Stimulated activated CD8-positive, alpha-beta memory T cell treated with anti-CD3 and anti-CD28 coated beads, Interleukin-7, amount 100 ng/mL, for 24 hours (primary cell): ENCODE results near the gene IMP4.
"Not testable (repeated sequence)": the region's sequence is repeated elsewhere in the genome, so short reads cannot be mapped to it uniquely, and the experiment has no call there.

Source experiments
- DNase-seq: peaks from one replicate; pipeline ENCODE4 v3.0.0-alpha.2; 2020; ENCODE audit warnings: low read depth

The IMP4 gene

GRCh38 chr2:130342533-130343275 is at the start of gene IMP4:
Gene IMP4, plus strand, starts transcription at chr2:130342897. Its CDS starts 36 bp downstream, at chr2:130342933.
- DNase-seq, result peak; percentile 90

GRCh38 chr2:130300258-130300969 is 42.3 kb upstream of the IMP4 start:
- no peak for DNase-seq

DNA sequence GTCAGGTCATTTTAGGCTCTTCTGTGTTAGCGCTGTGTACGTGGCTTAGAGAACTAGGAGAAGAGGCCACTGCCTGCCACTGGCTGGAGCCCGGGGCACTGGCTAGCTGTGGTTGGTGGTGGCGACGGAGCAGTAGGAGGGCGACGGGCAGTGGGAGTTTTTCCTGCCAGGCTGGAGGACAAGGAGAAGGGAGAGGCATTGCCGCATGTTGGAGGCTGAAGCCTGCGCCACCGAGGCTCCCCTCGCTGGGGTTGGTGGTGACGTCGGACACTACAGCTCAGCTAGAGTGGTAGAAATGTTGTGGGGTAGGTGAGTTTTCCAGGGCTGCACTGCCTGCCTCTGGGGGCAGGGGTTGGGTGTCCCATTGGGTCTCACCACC is 41.7 kb upstream of the IMP4 start:
- no peak for DNase-seq

DNA sequence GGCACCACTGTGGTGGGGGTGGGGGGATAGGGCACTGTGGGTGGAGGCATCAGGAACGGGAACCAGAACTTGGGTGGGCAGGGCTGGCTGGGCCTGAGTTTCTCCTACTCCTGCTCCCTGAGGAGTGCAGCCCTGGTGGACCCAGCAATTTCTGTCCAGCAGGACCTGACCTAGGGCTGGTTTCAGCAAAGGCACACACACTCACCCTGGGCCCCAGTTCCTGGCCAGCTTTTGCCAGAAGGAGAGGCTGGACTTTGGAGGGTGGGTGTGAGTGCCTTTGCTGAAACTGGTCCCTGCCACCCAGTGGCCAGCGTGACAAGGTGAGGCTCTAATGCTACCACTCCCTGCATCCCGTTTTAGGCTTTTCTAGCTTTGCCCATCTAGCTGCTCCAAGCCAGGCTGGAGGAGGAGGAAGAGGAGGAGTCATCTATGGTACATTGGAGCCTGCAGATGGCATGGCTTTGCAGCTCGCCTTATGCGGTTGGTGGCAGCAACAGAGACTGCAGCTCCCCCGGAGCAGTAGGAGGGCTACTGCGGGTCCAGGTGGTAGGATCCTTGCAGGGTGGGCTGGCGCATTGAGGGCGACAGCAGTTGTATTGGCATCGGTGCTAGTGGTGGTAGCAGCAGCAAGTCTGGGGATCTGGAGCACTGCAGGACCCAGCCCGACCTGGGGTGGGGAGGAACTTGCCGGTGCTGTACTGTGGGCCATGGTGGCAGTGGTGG is 40.4 kb upstream of the IMP4 start:
- DNase-seq, result no peak

DNA sequence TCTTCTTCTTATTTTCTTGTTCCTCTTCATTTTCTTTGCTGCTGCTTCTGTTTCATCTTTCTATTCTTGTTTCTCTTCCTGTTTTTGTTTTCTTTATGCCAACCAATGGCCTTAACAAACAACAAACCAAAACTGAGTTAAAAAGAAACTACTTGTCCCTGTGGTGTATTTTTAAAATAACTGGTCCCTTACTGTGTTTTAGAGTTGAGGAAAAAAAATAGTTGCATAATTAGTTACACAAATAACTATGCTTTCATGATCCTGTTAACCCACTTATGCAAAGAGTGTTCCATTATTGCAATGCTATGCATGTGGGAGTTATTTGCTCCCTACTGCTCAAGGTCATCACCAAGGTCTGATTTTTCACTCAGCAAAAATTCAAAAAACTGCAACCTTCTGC is 39.5 kb upstream of the IMP4 start:
- DNase-seq, result no peak

GRCh38 chr2:130304726-130305125 is 38.0 kb upstream of the IMP4 start:
- no peak for DNase-seq

DNA sequence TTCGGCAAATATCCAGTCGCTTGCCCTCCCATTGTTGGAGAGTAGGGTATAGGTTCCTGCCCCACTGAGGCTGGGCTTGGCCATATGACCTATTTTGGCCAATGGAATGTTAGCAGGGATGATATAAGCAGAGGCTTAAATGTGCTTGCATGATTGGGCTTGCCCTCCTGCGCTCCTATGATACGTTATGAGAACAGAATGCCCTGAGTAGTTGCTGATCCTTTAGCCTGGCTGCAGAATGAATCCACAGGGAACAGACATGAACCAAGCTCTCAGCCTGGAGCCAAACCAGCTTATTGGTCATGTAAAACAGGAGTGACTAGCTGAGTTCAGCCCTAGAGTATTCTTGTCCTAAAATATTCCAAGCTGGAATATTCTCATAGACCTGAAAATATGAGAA is 34.8 kb upstream of the IMP4 start:
- DNase-seq, result no peak

DNA sequence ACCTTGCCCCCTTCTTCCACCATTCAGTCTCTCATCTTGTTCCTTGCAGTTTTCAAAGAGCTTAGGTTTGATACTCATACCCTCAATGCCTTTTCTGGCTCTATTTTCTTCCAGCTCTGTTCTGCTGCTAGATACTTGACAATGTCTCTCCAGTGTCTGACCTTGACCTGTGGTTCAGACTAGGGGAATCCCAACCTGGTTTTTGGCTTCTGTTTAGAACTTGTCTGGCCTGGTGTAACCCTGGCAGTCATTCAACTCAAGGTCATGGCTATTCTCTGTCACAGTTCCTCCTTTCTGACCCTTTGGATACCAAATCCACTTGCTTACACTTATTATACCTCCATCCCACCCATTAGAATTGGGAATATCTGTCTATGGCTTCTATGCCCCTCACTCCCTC is 31.8 kb upstream of the IMP4 start:
- no peak for DNase-seq

- DNase-seq, result no peak
Measured at GRCh38 chr2:130313812-130314334, 28.8 kb upstream of the IMP4 start.

DNA sequence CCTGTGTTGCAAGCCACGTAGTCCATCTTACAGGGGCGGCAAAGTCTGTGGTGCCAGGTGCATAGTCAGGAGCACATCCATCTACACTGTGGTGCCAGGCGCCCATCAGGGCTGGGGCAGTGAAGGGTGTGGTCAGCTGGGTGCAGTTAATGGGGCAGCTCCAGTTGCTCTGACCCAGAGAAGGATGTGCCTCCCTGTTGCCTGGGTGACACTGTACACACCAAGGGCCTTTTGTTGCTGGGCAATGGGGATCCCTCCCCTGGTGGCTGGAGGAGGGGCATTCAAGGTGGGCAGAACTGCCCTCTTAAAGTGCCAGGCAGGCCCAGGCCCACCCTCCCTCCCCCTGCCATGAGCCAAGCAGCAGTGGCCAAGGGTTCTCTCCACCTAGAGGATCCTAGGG is 28.3 kb upstream of the IMP4 start:
- no peak for DNase-seq

GRCh38 chr2:130316596-130316995 is 26.1 kb upstream of the IMP4 start:
- DNase-seq, result no peak

DNA sequence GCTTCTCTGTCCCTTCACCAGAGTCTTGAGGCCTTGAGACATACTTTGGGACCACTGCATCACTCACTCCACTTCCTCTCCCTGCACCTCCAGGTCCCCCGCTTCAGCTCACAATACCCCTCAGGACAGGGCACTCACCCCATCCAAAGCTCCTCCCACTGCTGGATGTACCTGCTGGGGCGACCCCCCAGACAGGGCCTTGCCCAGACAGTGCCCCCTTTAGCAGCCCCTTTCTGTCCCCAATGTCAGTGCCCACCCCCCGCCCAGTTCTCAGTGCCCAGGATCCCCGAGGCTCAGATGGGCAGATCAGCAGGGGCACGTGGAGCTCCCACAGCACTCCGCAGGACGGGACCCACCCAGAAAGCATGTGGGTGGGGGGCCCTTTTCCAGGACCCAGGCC is 23.8 kb upstream of the IMP4 start:
- DNase-seq, result no peak

DNA sequence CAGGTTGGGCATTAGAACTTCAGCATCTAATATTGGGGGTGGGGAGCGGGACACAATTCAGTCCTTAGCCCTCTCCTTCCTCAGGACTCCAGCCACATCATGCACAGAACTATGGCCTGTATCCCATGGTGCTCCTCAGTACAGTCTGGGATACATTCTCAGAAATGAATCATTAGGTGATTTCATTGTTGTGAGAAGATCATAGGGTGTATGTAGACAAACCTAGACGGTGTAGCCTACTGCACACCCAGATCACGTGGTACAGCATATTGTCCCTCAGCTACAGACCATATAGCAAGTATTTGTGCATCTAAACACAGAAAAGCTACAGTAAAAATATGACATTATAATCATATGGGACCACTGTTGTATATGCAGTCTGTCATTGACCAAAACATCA is 23.2 kb upstream of the IMP4 start:
- no peak for DNase-seq

DNA sequence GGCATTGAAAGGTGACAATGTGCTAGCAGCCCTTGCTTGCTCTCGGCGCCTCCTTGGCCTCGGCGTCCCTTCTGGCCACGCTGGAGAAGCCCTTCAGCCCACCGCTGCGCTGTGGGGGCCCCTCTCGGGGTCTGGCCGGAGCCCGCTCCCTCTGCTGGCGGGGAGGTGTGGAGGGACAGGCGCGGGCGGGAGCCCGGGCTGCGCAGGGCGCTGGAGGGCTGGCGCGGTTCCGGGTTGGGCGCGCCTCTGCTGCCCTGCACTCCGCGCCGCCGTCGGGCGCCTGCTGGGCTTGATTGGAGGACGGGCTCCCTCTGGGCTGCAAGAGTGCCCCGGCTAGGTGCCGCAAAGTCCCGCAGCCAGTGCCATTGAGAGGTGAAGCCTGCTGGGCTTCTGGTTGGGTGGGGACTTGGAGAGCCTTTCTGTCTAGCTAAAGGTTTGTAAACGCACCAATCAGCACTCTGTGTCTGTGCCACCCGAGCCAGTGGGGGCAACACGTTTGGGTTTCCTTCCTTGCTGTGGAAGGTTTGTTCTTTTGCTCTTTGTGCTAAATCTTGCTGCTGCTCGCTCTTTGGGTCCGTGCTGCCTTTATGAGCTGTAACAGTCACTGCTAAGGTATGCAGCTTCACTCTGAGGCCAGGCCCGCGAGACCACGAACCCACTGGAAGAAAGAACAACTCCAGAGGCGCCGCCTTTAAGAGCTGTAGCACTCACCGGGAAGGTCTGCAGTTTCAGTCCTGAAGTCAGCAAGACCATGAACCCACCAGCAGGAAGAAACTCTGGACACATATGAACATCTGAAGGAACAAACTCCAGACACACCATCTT is 14.8 kb upstream of the IMP4 start:
- DNase-seq, result no peak

GRCh38 chr2:130328710-130329109 is 14.0 kb upstream of the IMP4 start:
- no peak for DNase-seq

DNA sequence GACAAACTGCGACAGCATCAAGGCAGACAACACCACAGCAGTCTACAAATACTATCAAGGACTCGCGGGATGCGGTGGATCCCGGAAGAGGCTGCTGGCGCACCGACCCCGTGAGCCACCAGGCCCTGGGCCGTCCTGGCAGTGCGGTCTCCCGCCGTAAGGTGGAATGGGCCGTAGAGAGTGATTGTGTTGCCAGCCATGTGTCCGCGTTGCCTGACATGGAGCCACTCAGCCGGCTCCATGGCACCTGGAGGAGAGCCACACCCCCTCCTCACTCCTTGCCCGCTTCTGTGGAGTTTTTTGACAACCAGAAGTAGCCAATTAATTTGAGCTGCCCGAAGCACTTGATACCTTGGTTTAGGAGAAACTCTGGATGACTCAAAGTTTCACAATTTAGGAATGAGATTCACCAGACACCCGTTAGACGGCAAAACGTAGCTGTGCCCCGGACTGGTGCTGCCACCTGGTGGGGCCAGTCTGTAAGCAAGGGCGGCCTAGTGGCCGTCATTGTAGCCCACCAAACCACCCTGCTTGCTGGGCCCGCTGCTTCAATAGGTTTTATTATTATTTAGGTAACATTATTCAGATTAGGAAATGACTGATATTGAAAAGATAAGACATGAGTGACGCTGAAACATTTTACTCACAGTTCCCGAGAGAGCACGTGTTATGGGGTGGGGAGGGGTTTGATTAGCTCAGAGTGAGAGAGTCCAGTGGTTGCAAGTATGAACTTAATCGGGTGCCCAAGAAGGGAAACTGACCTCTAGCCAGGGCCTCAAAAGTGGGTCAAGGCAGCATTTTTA is 10.2 kb upstream of the IMP4 start:
- peak; percentile 56 for DNase-seq

- DNase-seq, result not testable (repeated sequence)
Measured at GRCh38 chr2:130333253-130333652, 9.4 kb upstream of the IMP4 start.

DNA sequence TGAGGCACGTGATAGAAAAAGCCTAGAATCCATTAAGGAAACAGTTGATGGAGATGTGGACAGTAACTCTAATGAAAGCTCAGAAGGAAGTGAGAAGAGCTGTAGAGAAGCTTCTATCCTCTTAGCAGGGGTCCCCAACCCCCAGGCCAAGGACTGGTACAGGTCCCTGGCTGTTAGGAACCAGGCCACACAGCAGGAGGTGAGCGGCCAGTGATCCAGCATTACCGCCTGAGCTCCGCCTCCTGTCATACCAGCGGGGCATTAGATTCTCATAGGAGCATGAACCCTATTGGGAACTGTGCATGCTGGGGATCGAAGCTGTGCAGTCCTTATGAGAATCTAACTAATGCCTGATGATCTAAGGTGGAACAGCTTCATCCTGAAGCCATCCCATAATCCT is 8.7 kb upstream of the IMP4 start:
- no peak for DNase-seq

DNA sequence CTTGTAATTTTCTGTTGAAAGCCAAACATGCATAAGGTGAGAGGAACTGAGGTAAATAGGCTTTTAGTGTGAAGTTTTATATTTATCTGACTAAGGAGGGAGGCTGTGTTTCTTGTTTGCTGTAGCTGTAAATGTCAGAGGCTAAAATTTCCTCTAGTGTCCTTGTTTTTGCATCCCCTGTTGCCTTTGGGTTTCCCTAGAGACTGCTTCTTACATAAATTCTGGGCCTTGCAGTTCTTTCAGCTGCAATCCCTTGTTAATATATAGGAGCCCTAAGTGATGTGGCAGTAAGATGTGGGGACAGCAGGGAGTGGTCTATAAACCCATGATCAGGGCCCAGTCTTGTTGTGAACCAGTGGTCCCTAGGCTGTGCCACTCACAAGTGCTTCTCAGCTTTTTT is 7.5 kb upstream of the IMP4 start:
- DNase-seq, result no peak

DNA sequence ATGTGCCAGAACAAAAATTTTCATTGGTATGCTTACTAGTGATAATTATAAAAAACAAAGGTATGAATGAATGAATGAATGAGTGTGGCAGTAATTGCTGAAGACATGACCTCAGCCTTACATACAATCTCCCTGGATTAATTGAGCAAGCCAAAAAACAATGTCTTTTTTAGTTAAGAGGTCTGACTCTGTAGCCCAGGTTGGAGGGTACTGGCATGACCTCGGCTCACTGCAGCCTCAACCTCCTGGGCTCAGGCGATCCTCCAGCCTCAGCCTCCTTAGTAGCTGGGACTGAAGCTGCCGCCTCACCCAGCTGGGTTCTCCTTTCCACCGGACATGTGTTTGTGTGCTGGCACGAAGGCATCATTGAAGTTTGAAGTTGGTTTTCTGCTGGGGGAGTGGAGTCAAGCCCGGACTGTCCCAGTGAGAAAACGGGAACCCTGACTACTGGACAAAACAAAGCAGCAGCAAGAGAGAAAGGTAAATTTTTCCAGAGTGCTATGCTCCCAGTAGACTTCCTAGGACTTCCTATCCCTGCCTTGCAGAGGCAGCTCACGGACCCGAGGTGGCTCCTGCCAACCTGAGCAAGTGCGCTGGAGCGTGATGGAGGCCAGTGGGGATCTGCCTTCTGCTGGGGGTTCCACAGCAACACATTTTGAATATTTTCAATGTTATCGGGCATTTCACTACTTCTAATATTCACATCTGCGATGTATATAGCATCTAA is 6.4 kb upstream of the IMP4 start:
- no peak for DNase-seq
